Gastrocnemius medialis (tissue), 4 donors: ENCODE measurements around the gene SORBS1.

ENCODE experiments used
- POLR2A ChIP-seq, 2 donors: fragments of 450-650 bp; IDR thresholded peaks; one replicate each; pipeline ENCODE4 v1.6.1; 2017; ENCODE audit warnings: antibody characterized with exemption in 2 of 2, mild to moderate bottlenecking in 2 of 2, moderate library complexity in 2 of 2
- TF ChIP-seq, protein P1 (sequence below), 5 experiments: fragments of 450-650 bp in 3 of 5; fragments of 200-600 bp in 2 of 5; sonication (generic) in 2 of 5; IDR thresholded peaks in 4 of 5; conservative IDR thresholded peaks in 1 of 5; 1 replicate in 4 of 5; 2 replicates in 1 of 5; pipeline ENCODE4 v1.5.1; 2016 to 2019; ENCODE audit warnings: antibody characterized with exemption in 5 of 5, mild to moderate bottlenecking in 3 of 5, moderate library complexity in 3 of 5

DNA sequence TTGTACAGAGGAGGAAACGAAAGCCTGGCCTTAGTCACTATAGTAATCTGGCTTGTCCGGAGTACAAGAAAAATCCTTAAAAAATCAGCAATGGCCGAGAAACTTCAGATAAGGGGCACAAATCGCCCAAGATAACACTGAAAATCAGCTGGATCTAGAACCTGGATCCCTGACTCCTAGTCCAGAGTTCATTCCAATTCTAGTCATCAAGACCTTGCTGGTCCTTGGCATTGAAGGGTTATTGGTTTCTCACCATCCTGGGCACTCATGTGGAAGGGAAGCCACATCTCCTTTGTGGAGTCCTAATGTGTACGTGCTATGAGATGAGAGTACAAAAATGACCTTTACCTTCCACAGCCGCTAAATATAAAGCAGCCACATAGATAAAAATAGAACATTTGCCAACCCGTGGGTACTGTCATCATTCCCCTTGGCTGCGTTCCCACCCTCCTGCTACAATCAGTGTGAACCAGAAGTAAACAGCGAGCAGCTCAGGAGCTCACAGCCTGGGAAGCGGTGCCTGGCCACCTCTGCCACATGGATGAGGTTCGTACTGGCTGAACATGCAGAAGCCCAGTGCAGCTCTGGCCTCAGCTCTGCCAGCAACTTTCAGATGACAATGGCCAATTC lies 154.4 kb downstream of the SORBS1 start:
- TF ChIP-seq, protein P1, sequence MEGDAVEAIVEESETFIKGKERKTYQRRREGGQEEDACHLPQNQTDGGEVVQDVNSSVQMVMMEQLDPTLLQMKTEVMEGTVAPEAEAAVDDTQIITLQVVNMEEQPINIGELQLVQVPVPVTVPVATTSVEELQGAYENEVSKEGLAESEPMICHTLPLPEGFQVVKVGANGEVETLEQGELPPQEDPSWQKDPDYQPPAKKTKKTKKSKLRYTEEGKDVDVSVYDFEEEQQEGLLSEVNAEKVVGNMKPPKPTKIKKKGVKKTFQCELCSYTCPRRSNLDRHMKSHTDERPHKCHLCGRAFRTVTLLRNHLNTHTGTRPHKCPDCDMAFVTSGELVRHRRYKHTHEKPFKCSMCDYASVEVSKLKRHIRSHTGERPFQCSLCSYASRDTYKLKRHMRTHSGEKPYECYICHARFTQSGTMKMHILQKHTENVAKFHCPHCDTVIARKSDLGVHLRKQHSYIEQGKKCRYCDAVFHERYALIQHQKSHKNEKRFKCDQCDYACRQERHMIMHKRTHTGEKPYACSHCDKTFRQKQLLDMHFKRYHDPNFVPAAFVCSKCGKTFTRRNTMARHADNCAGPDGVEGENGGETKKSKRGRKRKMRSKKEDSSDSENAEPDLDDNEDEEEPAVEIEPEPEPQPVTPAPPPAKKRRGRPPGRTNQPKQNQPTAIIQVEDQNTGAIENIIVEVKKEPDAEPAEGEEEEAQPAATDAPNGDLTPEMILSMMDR (IDR thresholded peaks at IDR 0.05 in 4 of 5, conservative IDR thresholded peaks at IDR 0.05 in 1 of 5): no peak
- TF ChIP-seq POLR2A (IDR thresholded peaks at IDR 0.05): peak; percentile 64 to 89
